Measurements from ENCODE around the gene LRRFIP2.

The LRRFIP2 gene

GRCh38 chr3:37068031-37068430 lies 106.4 kb downstream of the LRRFIP2 start:
- TF ChIP-seq ZBTB48 (tag by site-specific recombination; IDR thresholded peaks at IDR 0.05) (no peak), ZFP69B (tag by site-specific recombination; IDR thresholded peaks at IDR 0.05) (no peak), ZNF843 (tag by site-specific recombination; IDR thresholded peaks at IDR 0.05) (no peak), GLI4 (tag by site-specific recombination; IDR thresholded peaks at IDR 0.05) (no peak), GLI2 (tag by site-specific recombination; IDR thresholded peaks at IDR 0.05; ENCODE audit: borderline replicate concordance, low read depth) (no peak), ATF2 (tag by site-specific recombination; IDR thresholded peaks at IDR 0.05; ENCODE audit: low read depth) (no peak), ZNF571 (tag by site-specific recombination; IDR thresholded peaks at IDR 0.05) (no peak), CTCF (tag by site-specific recombination; IDR thresholded peaks at IDR 0.05) (no peak), ZNF221 (tag by site-specific recombination; IDR thresholded peaks at IDR 0.05; ENCODE audit: borderline replicate concordance) (no peak), ZNF366 (tag by site-specific recombination; conservative IDR thresholded peaks at IDR 0.05) (no peak), ZNF600 (tag by site-specific recombination; IDR thresholded peaks at IDR 0.05) (no peak), ZNF169 (tag by site-specific recombination; IDR thresholded peaks at IDR 0.05) (no peak), ZNF133 (tag by site-specific recombination; IDR thresholded peaks at IDR 0.05) (no peak), ZNF391 (tag by site-specific recombination; IDR thresholded peaks at IDR 0.05; ENCODE audit: borderline replicate concordance, low read depth) (no peak), ZNF398 (tag by site-specific recombination; IDR thresholded peaks at IDR 0.05) (no peak), ZNF76 (tag by site-specific recombination; IDR thresholded peaks at IDR 0.05; ENCODE audit: borderline replicate concordance, low read depth) (no peak), ZNF449 (tag by site-specific recombination; IDR thresholded peaks at IDR 0.05) (no peak), ZNF596 (tag by site-specific recombination; IDR thresholded peaks at IDR 0.05) (no peak), ZFP37 (tag by site-specific recombination; IDR thresholded peaks at IDR 0.05) (no peak)
- POLR2A ChIA-PET: no interaction called here
- Histone ChIP-seq H3K36me3 (ENCODE audit: control insufficient read depth in 2 of 2, insufficient read depth in 1 of 2, low read length in 2 of 2) (peaks cover 0 to 33% of the 10 kb centered on the region in 2 experiments; a peak in 1 of 3 replicates), H3K27ac (ENCODE audit: extremely low read depth, low read depth, low read length) (no peak overlapping the region), H3K4me3 (ENCODE audit: low read depth, low read length) (no peak overlapping the region), H3K9me3 (ENCODE audit: control insufficient read depth, insufficient read depth, low read depth, low read length) (no peaks in the 10 kb centered on the region), H3K4me1 (ENCODE audit: control insufficient read depth, insufficient read depth, low read length) (peaks cover 4% of the 10 kb centered on the region; the same call in 1 of the 2 replicates)
- CTCF ChIA-PET: no interaction called here

- H3K27ac ChIP-seq (ENCODE audit: extremely low read depth, low read depth, low read length): no peak overlapping the region
- ChIA-PET CTCF (no interaction called here), POLR2A (no interaction called here)
- H3K4me1 ChIP-seq (ENCODE audit: control insufficient read depth, insufficient read depth, low read length): peaks cover 2% of the 10 kb centered on the region; the same call in 1 of the 2 replicates
- H3K9me3 ChIP-seq (ENCODE audit: control insufficient read depth, insufficient read depth, low read depth, low read length): no peaks in the 10 kb centered on the region
- peaks cover 0 to 38% of the 10 kb centered on the region in 2 experiments; a peak in 1 of 3 replicates for H3K36me3 ChIP-seq (ENCODE audit: control insufficient read depth in 2 of 2, insufficient read depth in 1 of 2, low read length in 2 of 2)
- no peak overlapping the region for H3K4me3 ChIP-seq (ENCODE audit: low read depth, low read length)
- TF ChIP-seq SETDB1 (IDR thresholded peaks at IDR 0.05; ENCODE audit: insufficient read length, low read length): no peak
- no peak for TF ChIP-seq ZNF175 (tag by site-specific recombination; IDR thresholded peaks at IDR 0.05)
- TF ChIP-seq ZBTB26 (tag by site-specific recombination; optimal IDR thresholded peaks at IDR 0.05): no peak
- TF ChIP-seq ZNF37A (tag by site-specific recombination; IDR thresholded peaks at IDR 0.05): no peak
- no peak for TF ChIP-seq ZNF214 (tag by site-specific recombination; IDR thresholded peaks at IDR 0.05; ENCODE audit: borderline replicate concordance)
- no peak for TF ChIP-seq ZFP69B (tag by site-specific recombination; IDR thresholded peaks at IDR 0.05)
- TF ChIP-seq ZNF132 (tag by site-specific recombination; IDR thresholded peaks at IDR 0.05; ENCODE audit: borderline replicate concordance): no peak
- no peak for TF ChIP-seq ZFP37 (tag by site-specific recombination; IDR thresholded peaks at IDR 0.05)
- TF ChIP-seq REPIN1 (tag by site-specific recombination; IDR thresholded peaks at IDR 0.05; ENCODE audit: low read depth): no peak
- no peak for TF ChIP-seq ZNF266 (tag by site-specific recombination; IDR thresholded peaks at IDR 0.05; ENCODE audit: low read depth)
These were observed 106.8 kb downstream of the LRRFIP2 start for GRCh38 chr3:37067577-37067976.

Measured in HEK293 (cell line).